ENCODE measurements around the gene HS6ST3. TPM values are rescaled to one million over a fixed set of nuclear protein-coding genes. Genes with fewer than 3 reads are reported as not detected.

Gene HS6ST3
- total RNA-seq, 4 donors from 2014 or later: 0.08 to 0.47 (median 0.41) TPM

GRCh38 chr13:96202315-96202714 lies 112.4 kb downstream of the HS6ST3 start:
- H3K4me1 ChIP-seq: no peaks in the 10 kb centered on the region
- TF ChIP-seq POLR2A (IDR thresholded peaks at IDR 0.05): no peak
- TF ChIP-seq CTCF (IDR thresholded peaks at IDR 0.05): no peak
- no peak for TF ChIP-seq POLR2AphosphoS5 (IDR thresholded peaks at IDR 0.05)
- no peak for TF ChIP-seq EP300 (IDR thresholded peaks at IDR 0.05)
- DNase-seq (ENCODE audit: low spot score in 2 of 2): no peak
- no peaks in the 10 kb centered on the region for H3K27me3 ChIP-seq
- H3K36me3 ChIP-seq: no peaks in the 10 kb centered on the region
- H3K9me3 ChIP-seq: no peaks in the 10 kb centered on the region
- no peak overlapping the region for H3K4me3 ChIP-seq
- no peak overlapping the region for H3K27ac ChIP-seq
- 81% methylated on average over 5 of the region's 5 CpGs for WGBS

DNA sequence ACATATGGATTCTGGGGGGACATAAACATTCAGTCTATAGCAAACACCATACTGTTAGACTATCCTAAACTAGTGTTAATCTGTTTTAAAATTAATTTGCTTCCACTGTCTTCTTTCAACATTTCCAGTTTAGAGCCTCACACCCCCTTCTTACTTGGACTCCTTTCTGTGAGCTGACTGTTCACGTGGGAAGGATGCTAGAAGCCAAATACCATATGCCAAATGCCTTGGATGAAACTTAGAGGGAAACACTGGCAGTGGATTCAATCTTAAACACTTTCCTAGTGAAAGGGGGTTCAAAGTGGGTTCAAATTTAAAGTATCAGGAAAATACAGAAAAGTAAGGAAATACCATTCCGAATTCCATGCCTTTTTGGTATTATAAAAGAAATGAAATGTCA lies 113.6 kb downstream of the HS6ST3 start:
- DNase-seq (ENCODE audit: low spot score in 2 of 2): no peak
- no peak for TF ChIP-seq EP300 (IDR thresholded peaks at IDR 0.05)
- no peak for TF ChIP-seq POLR2A (IDR thresholded peaks at IDR 0.05)
- no peak for TF ChIP-seq CTCF (IDR thresholded peaks at IDR 0.05)
- TF ChIP-seq POLR2AphosphoS5 (IDR thresholded peaks at IDR 0.05): no peak
- H3K27me3 ChIP-seq: no peaks in the 10 kb centered on the region
- no peak overlapping the region for H3K27ac ChIP-seq
- H3K36me3 ChIP-seq: no peaks in the 10 kb centered on the region
- H3K4me1 ChIP-seq: no peaks in the 10 kb centered on the region
- no peak overlapping the region for H3K4me3 ChIP-seq
- WGBS: 73% methylated on average over 2 of the region's 2 CpGs
- no peaks in the 10 kb centered on the region for H3K9me3 ChIP-seq

- Histone ChIP-seq H3K36me3 (no peaks in the 10 kb centered on the region), H3K9me3 (no peaks in the 10 kb centered on the region), H3K4me3 (no peak overlapping the region), H3K27me3 (no peaks in the 10 kb centered on the region), H3K27ac (no peak overlapping the region), H3K4me1 (no peaks in the 10 kb centered on the region)
- no peak for DNase-seq (ENCODE audit: low spot score in 2 of 2)
- no peak for TF ChIP-seq CTCF (IDR thresholded peaks at IDR 0.05)
- TF ChIP-seq EP300 (IDR thresholded peaks at IDR 0.05): no peak
- no peak for TF ChIP-seq POLR2A (IDR thresholded peaks at IDR 0.05)
- TF ChIP-seq POLR2AphosphoS5 (IDR thresholded peaks at IDR 0.05): no peak
- WGBS: 67% methylated on average over 11 of the region's 11 CpGs
Measured at GRCh38 chr13:96214824-96215445, 125.0 kb downstream of the HS6ST3 start.

DNA sequence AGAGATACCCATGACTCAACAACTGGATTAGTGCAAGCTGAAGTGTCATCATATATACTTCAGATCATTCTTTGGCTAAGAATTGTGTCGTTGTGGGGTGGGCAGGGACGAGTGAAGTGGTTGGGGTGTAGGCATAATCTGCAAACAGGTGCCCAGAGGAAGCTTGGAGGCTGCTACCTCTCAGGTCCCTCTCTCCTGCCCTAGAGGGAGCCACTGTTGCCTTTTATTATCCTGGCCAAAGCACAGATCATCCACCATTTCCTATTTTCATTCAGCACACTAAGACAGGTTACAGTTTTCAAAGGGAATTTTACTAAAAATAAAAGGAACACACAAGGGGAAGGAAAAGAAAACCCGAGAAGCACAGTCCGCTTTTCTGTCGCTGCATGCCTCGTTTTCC lies 126.6 kb downstream of the HS6ST3 start:
- Histone ChIP-seq H3K4me3 (no peak overlapping the region), H3K4me1 (no peaks in the 10 kb centered on the region), H3K27ac (no peak overlapping the region), H3K9me3 (no peaks in the 10 kb centered on the region), H3K36me3 (no peaks in the 10 kb centered on the region), H3K27me3 (no peaks in the 10 kb centered on the region)
- 84% methylated on average over 6 of the region's 6 CpGs for WGBS
- TF ChIP-seq POLR2A (IDR thresholded peaks at IDR 0.05) (no peak), POLR2AphosphoS5 (IDR thresholded peaks at IDR 0.05) (no peak), CTCF (IDR thresholded peaks at IDR 0.05) (no peak), EP300 (IDR thresholded peaks at IDR 0.05) (no peak)
- DNase-seq (ENCODE audit: low spot score in 2 of 2): no peak

- no peak for TF ChIP-seq EP300 (IDR thresholded peaks at IDR 0.05)
- no peak for TF ChIP-seq POLR2A (IDR thresholded peaks at IDR 0.05)
- no peak for TF ChIP-seq CTCF (IDR thresholded peaks at IDR 0.05)
- Histone ChIP-seq H3K27ac (no peak overlapping the region), H3K27me3 (no peaks in the 10 kb centered on the region), H3K9me3 (no peaks in the 10 kb centered on the region), H3K36me3 (no peaks in the 10 kb centered on the region), H3K4me1 (no peaks in the 10 kb centered on the region), H3K4me3 (no peak overlapping the region)
- WGBS: 56% methylated on average over 4 of the region's 4 CpGs
- no peak for DNase-seq (ENCODE audit: low spot score in 2 of 2)
Measured at GRCh38 chr13:96218475-96218874, 128.6 kb downstream of the HS6ST3 start.
